ENCODE results near the gene TUT4.

TUT4 gene

DNA sequence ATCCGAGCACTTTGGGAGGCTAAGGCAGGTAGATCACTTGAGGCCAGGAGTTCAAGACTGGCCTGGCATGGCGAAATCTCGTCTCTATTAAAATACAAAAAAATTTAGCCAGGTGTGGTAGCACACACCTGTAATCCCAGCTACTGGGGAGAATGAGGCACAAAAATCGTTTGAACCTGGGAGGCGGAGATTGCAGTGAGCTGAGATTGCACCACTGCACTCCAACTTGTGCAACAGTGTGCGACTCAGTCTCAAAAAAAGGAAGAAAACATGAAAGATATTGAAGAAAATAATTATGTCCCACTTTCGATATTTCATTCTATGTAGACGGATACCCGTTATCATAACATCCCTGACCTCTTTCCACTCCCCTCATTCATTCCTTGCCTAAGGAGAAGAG, 19.2 kb downstream of the TUT4 start:
- DNase-seq (ENCODE audit: low read depth in 2 of 2) = no peak

DNA sequence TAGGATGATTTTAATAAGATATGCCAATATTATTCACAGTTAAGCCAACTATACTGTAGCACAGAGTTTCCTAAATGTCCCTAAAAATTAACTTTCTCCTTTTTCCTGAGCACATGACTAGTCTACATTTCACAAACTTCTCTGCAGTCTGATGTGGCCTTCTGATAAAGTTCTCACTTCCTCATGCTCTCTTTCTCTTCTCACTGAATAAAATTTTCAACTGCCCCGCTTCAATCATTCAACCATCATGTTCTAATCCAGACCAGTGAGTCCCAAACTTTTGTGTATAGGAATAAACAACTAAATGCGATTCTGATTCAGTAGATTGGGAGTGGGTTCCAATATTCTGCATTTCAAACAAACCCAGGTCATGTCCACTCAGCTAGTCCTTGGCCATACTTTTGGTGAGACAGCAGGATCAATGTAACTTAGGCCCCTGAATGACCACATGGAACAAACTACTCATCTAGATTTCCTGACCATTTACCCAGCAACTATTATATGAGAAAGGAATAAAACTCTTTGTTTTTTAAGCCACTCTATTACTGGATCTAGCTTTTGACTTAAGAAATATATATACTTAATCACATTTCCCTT, 20.1 kb downstream of the TUT4 start:
- DNase-seq (ENCODE audit: low read depth in 2 of 2) = no peak

GRCh38 chr1:52532247-52532646, 20.6 kb downstream of the TUT4 start:
- DNase-seq (ENCODE audit: low read depth in 2 of 2) = no peak

GRCh38 chr1:52531249-52531872, 21.5 kb downstream of the TUT4 start:
- DNase-seq (ENCODE audit: low read depth in 2 of 2) = no peak

DNA sequence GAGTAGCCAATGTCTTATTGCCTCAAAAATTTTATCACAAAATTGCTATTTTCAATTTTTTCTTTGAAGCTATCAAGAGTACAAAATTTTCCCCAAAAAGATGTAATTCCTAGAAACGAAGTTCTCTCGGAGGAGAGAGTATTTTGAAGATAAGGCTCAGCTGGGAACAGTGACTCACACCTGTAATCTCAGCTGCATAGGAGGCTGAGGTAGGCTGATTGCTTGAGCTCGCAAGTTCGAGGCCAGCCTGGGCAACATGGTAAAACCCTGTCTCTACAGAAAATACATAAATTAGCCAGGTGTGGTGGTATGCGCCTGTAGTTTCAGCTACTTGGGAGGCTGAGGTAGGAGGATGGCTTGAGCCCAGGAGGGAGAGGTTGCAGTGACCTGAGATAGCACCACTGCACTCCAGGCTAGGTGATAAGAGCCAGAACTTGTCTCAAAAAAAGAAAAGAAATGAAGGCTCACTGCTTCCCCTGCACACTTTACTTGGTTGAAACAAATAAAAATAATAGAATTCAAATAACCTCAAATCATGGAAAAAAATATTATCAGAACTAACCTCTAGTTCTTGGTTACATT, 22.2 kb downstream of the TUT4 start:
- no peak for DNase-seq (ENCODE audit: low read depth in 2 of 2)

- no peak for DNase-seq (ENCODE audit: low read depth in 2 of 2)
Measured at GRCh38 chr1:52523376-52523775, 29.5 kb downstream of the TUT4 start.

DNA sequence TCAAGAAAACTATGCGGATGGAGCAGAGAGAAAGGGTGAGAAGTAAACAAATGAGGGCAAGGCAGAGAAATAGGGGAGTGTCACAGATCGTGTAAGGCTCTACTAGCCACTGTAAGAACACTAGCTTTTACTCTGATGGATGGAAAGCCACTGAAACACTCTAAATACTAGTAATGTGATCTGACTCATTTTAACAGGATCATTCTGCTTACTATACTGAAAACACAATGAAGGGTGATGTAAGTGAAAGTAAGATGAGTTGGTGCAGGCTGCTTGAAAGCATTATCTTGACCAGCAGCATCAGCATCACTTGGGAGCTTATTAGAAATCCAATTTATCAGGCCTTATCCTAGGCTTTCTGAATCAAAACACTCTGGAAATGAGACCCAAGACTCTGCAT, 32.7 kb downstream of the TUT4 start:
- DNase-seq (ENCODE audit: low read depth in 2 of 2) = no peak

DNA sequence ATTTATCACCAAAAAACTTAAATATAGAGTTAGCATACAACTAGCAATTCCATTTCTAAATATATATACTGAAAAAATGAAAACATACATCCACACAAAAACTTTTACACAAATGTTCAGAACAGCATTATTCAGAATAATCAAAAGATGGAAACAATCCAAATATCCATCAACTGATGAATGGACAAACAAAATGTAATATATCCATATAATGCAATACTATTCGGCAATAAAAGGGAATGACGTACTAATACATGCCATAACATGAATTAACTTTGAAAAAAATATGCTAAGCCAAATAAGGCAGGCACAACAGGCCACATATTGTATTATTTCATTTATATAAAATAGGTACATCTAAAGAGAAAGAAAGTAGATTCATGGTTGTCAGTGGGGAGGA, 33.9 kb downstream of the TUT4 start:
- DNase-seq (ENCODE audit: low read depth in 2 of 2) = no peak

GRCh38 chr1:52511851-52512615, 40.9 kb downstream of the TUT4 start:
- no peak for DNase-seq (ENCODE audit: low read depth in 2 of 2)

GRCh38 chr1:52511439-52511838, 41.5 kb downstream of the TUT4 start:
- no peak for DNase-seq (ENCODE audit: low read depth in 2 of 2)

- no peak for DNase-seq (ENCODE audit: low read depth in 2 of 2)
Measured at GRCh38 chr1:52506920-52507546, 45.9 kb downstream of the TUT4 start.

GRCh38 chr1:52506349-52506748, 46.5 kb downstream of the TUT4 start:
- no peak for DNase-seq (ENCODE audit: low read depth in 2 of 2)

DNA sequence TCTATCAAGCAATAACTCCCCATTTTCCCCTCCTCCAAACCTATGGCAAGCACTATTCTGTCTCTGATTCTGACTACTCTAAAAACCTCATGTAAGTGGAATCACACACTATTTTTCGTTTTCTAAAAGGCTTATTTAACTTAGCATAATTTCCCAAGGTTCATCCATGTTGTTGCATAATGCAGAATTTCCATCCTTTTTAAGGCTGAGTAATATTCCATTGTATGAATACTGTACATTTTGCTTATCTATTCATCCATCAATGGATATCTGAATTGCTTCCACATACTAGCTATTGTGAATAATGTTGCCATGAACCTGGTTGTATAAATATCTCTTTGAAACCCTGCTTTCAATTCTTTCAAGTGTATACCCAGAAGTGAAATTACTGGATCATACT, 48.2 kb downstream of the TUT4 start:
- no peak for DNase-seq (ENCODE audit: low read depth in 2 of 2)

GRCh38 chr1:52503706-52504105, 49.2 kb downstream of the TUT4 start:
- DNase-seq (ENCODE audit: low read depth in 2 of 2) = no peak

GRCh38 chr1:52502789-52503188, 50.1 kb downstream of the TUT4 start:
- no peak for DNase-seq (ENCODE audit: low read depth in 2 of 2)

- no peak for DNase-seq (ENCODE audit: low read depth in 2 of 2)
Measured at GRCh38 chr1:52487632-52488031, 65.3 kb downstream of the TUT4 start.

GRCh38 chr1:52482326-52483004, 70.4 kb downstream of the TUT4 start:
- DNase-seq (ENCODE audit: low read depth in 2 of 2) = no peak

DNA sequence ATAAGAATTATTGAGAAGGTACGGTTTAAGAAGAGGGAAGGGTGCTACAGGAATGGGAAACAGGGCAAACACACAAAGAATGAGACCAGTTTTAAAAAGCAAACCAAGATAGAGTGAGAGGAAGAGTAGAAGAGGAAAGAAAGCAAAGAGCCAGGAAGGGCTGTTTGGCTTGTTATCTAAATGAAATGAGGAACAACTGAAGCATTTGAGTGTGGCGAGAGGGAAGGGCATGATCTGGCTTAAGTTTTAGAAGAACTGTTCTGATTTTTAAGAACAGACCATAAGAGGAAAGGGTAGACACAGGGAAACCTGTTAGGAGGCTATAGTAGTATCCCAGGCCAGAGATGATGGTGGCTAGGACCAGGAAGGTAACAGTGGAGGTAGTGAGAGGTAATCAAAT, 73.8 kb downstream of the TUT4 start:
- DNase-seq (ENCODE audit: low read depth in 2 of 2) = no peak

DNA sequence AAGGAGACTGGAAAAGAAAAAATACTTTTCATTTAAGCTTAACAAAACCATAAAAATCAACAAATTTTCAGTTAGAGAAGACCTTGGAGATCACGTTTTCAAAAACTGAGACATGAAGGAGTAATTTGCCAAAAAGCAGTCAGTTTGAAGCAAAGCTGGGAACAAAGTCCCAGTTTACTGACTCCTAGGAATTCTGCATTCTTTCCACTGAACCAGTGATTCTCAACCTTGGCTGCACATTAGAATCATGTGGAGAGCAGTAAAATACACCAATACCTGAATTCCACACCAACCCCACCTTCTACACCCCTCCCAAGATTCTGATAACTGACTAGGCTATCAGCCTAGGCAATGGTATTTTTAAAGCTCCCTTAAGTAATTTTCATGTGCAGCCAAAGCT, 75.0 kb downstream of the TUT4 start:
- DNase-seq (ENCODE audit: low read depth in 2 of 2) = no peak

DNA sequence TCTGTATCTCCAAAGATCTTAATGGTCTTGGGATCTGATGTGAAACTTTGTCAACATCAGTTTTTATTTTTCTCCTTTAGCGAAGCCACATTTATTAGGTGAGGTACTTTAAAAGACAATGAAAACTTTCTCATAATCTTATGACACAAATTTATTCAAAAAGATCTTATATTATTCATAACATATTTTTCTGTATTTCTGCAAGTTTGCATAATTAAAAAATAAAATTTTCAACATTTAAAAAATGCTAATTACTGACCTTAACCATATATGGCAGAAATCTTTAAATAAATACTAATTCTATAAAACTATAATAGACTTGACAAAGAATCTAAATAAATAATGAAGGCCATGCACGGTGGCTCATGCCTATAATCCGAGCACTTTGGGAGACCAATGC, 75.9 kb downstream of the TUT4 start:
- no peak for DNase-seq (ENCODE audit: low read depth in 2 of 2)

GRCh38 chr1:52474807-52475206, 78.1 kb downstream of the TUT4 start:
- DNase-seq (ENCODE audit: low read depth in 2 of 2) = no peak

DNA sequence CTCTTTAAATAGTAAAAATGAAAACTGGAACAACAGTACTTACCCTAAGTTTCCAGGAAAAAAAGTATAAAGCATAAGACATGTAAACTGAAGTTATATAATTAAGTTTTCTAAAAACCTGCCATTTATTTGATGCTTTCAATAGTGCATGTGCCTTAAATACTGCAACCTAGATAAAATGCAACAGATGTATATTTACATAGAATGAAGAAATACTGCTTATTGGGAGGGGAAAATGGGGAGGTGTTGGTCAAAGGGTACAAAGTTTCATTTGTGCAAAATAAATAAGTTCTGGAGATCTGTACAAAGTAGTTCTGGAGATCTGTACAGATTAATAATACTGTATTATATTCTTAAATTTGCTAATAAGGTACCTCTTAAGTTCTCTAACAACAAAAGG, 79.9 kb downstream of the TUT4 start:
- DNase-seq (ENCODE audit: low read depth in 2 of 2) = no peak

Data from stimulated activated CD8-positive, alpha-beta memory T cell treated with anti-CD3 and anti-CD28 coated beads, Interleukin-7, amount 100 ng/mL, for 4 hours (primary cell).